Esophagus muscularis mucosa (tissue), 4 donors: ENCODE data around the gene KIFC1. TPM values are rescaled to one million over a fixed set of nuclear protein-coding genes. Genes with fewer than 3 reads are reported as not detected.

Source experiments
- DNase-seq: peaks from one replicate; pipeline ENCODE4 v3.0.0-alpha.2; 2017; ENCODE audit errors: extremely low spot score
- H3K27ac ChIP-seq, 4 donors: fragments of 200-600 bp; sonication (generic); replicated peaks in 1 of 4; 1 replicate in 3 of 4; 2 replicates in 1 of 4; pipeline ENCODE4 v1.5.1; 2016 to 2019; ENCODE audit warnings: mild to moderate bottlenecking in 1 of 4
- H3K27me3 ChIP-seq, 4 donors: fragments of 200-600 bp; sonication (generic); one replicate each; pipeline versions ENCODE4 v1.5.1 to v1.6.0; 2016 to 2019
- H3K36me3 ChIP-seq, 4 donors: fragments of 200-600 bp; sonication (generic); one replicate each; pipeline ENCODE4 v1.5.1; 2016 to 2019
- H3K4me1 ChIP-seq, 4 donors: fragments of 200-600 bp; sonication (generic); one replicate each; pipeline ENCODE4 v1.5.1; 2016 to 2019
- H3K4me3 ChIP-seq, 4 donors: fragments of 200-600 bp; sonication (generic); 1 replicate in 2 of 4; 2 replicates in 2 of 4; pipeline ENCODE4 v1.5.1; 2016 to 2019; ENCODE audit warnings: mild to moderate bottlenecking in 4 of 4, moderate library complexity in 1 of 4
- H3K9me3 ChIP-seq, 4 donors: fragments of 200-600 bp; sonication (generic); 1 replicate in 3 of 4; 2 replicates in 1 of 4; pipeline ENCODE4 v1.5.1; 2016 to 2019
- CTCF ChIP-seq, 3 experiments: fragments of 200-600 bp in 2 of 3; fragments of 450-650 bp in 1 of 3; sonication (generic) in 2 of 3; IDR thresholded peaks; one replicate each; pipeline ENCODE4 v1.5.1; 2017 to 2019; ENCODE audit warnings: antibody characterized with exemption in 3 of 3, mild to moderate bottlenecking in 2 of 3, moderate library complexity in 1 of 3
- EP300 ChIP-seq: sonication (generic); formaldehyde crosslinking; IDR thresholded peaks from one replicate; pipeline ENCODE4 v1.6.1; 2017; ENCODE audit warnings: antibody characterized with exemption
- POLR2A ChIP-seq: fragments of 450-650 bp; IDR thresholded peaks from one replicate; pipeline ENCODE4 v1.6.1; 2017; ENCODE audit warnings: antibody characterized with exemption, moderate library complexity, mild to moderate bottlenecking, low read depth
- POLR2AphosphoS5 ChIP-seq, 2 donors: sonication (generic); formaldehyde crosslinking; IDR thresholded peaks; one replicate each; pipeline ENCODE4 v1.6.1; 2017; ENCODE audit warnings: antibody characterized with exemption in 2 of 2
- WGBS: methylation state at CpG from one replicate; pipeline ENCODE4 v1.1.5; 2018; 5-methylcytosine and 5-hydroxymethylcytosine counted together
- intact Hi-C: fragments of 100-400 bp; cut with DNase I; formaldehyde crosslinking; loops from one replicate; pipeline ENCODE4 v1.15.1; 2023
- total RNA-seq, 4 donors: library from RNA; depleted of rRNA; stranded (reverse); fragments of >200 nt; gene quantifications; one replicate each; pipeline versions ENCODE4 v1.1.0 to v1.2.1, GENCODE V29; 2016

KIFC1 gene
- total RNA-seq, 4 donors from 2014 or later = 0.39 to 1.1 (median 0.42) TPM; not detected in 1

GRCh38 chr6:33442283-33442682, 50.7 kb downstream of the KIFC1 start:
- H3K27ac ChIP-seq = no peak overlapping the region

GRCh38 chr6:33443025-33443424, 51.4 kb downstream of the KIFC1 start:
- no peak overlapping the region for H3K27ac ChIP-seq
- no peak for TF ChIP-seq POLR2AphosphoS5 (IDR thresholded peaks at IDR 0.05)
- TF ChIP-seq EP300 = no peak
- H3K27me3 ChIP-seq = no peaks in the 10 kb centered on the region
- H3K9me3 ChIP-seq = no peaks in the 10 kb centered on the region
- WGBS = 96% methylated on average over 15 of the region's 17 CpGs
- no peak overlapping the region for H3K4me3 ChIP-seq
- intact Hi-C loops = no loop called here
- peaks cover 22 to 98% (median 64%) of the 10 kb centered on the region in 4 donors for H3K36me3 ChIP-seq
- DNase-seq = no peak
- H3K4me1 ChIP-seq = no peaks in the 10 kb centered on the region

More at GRCh38 chr6:33442283-33442682, 50.7 kb downstream of the KIFC1 start:
- H3K36me3 ChIP-seq = peaks cover 28 to 98% (median 64%) of the 10 kb centered on the region in 4 donors
- H3K4me1 ChIP-seq = no peaks in the 10 kb centered on the region
- TF ChIP-seq CTCF (IDR thresholded peaks at IDR 0.05) (no peak), POLR2AphosphoS5 (IDR thresholded peaks at IDR 0.05) (no peak), EP300 (no peak), POLR2A (no peak)
- DNase-seq = no peak
- no peak overlapping the region for H3K4me3 ChIP-seq
- 86% methylated on average over 8 of the region's 8 CpGs for WGBS
- no peaks in the 10 kb centered on the region for H3K27me3 ChIP-seq
- intact Hi-C loops = no loop called here
- H3K9me3 ChIP-seq = no peaks in the 10 kb centered on the region

- Histone ChIP-seq H3K9me3 (no peaks in the 10 kb centered on the region), H3K4me3 (no peak overlapping the region), H3K27ac (no peak overlapping the region), H3K4me1 (no peaks in the 10 kb centered on the region), H3K36me3 (peaks cover 18 to 98% (median 64%) of the 10 kb centered on the region in 4 donors), H3K27me3 (no peaks in the 10 kb centered on the region)
- WGBS = 89% methylated on average over 14 of the region's 18 CpGs
- intact Hi-C loops = no loop called here
- TF ChIP-seq POLR2AphosphoS5 (IDR thresholded peaks at IDR 0.05) (no peak), EP300 (no peak), POLR2A (no peak), CTCF (IDR thresholded peaks at IDR 0.05) (no peak)
- DNase-seq = no peak
Observed at GRCh38 chr6:33443619-33444504, 52.2 kb downstream of the KIFC1 start.

- WGBS = 72% methylated on average over 3 of the region's 3 CpGs
- no peaks in the 10 kb centered on the region for H3K4me1 ChIP-seq
- intact Hi-C loops = no loop called here
- no peak for DNase-seq
- no peak overlapping the region for H3K4me3 ChIP-seq
- peaks cover 18 to 96% (median 59%) of the 10 kb centered on the region in 4 donors for H3K36me3 ChIP-seq
- no peaks in the 10 kb centered on the region for H3K27me3 ChIP-seq
- TF ChIP-seq POLR2A (no peak), EP300 (no peak), CTCF (IDR thresholded peaks at IDR 0.05) (no peak), POLR2AphosphoS5 (IDR thresholded peaks at IDR 0.05) (no peak)
- H3K9me3 ChIP-seq = no peaks in the 10 kb centered on the region
- no peak overlapping the region for H3K27ac ChIP-seq
Observed at GRCh38 chr6:33445119-33445603, 53.5 kb downstream of the KIFC1 start.

GRCh38 chr6:33446356-33446755, 54.7 kb downstream of the KIFC1 start:
- no peak for TF ChIP-seq POLR2AphosphoS5 (IDR thresholded peaks at IDR 0.05)
- no peak for TF ChIP-seq POLR2A
- no peak for TF ChIP-seq EP300
- TF ChIP-seq CTCF (IDR thresholded peaks at IDR 0.05) = no peak
- no peak for DNase-seq
- intact Hi-C loops = no loop called here

More at GRCh38 chr6:33446356-33446755, 54.7 kb downstream of the KIFC1 start:
- no peak overlapping the region for H3K4me3 ChIP-seq
- H3K36me3 ChIP-seq = peaks cover 16 to 84% (median 54%) of the 10 kb centered on the region in 4 donors
- WGBS = 92% methylated on average over 10 of the region's 10 CpGs
- H3K27ac ChIP-seq = no peak overlapping the region
- H3K9me3 ChIP-seq = no peaks in the 10 kb centered on the region
- H3K27me3 ChIP-seq = no peaks in the 10 kb centered on the region
- H3K4me1 ChIP-seq = no peaks in the 10 kb centered on the region
